Hepatocyte (in vitro differentiated cells): ENCODE data around the gene GABRD. TPM values are rescaled to one million over a fixed set of nuclear protein-coding genes. Genes with fewer than 3 reads are reported as not detected.

Experiments
- DNase-seq: peaks from one replicate; pipeline ENCODE4 v3.0.0-alpha.2; 2016; ENCODE audit warnings: low spot score
- H2AFZ ChIP-seq: fragments of 200-600 bp; sonication (generic); 2 replicates; pipeline ENCODE4 v1.6.0; 2016; ENCODE audit warnings: antibody characterized with exemption, mild to moderate bottlenecking
- H3K27ac ChIP-seq: fragments of 200-600 bp; sonication (generic); 2 replicates; pipeline ENCODE4 v1.5.1; 2016; ENCODE audit warnings: mild to moderate bottlenecking
- H3K27me3 ChIP-seq: fragments of 200-600 bp; sonication (generic); 2 replicates; pipeline ENCODE4 v1.6.1; 2016
- H3K36me3 ChIP-seq: fragments of 200-600 bp; sonication (generic); replicated peaks from 2 replicates; pipeline ENCODE4 v1.5.1; 2016; ENCODE audit warnings: low read depth; ENCODE audit not compliant: insufficient read depth
- H3K4me1 ChIP-seq: fragments of 200-600 bp; sonication (generic); 2 replicates; pipeline ENCODE4 v1.5.1; 2016; ENCODE audit warnings: mild to moderate bottlenecking, moderate library complexity; ENCODE audit not compliant: insufficient read depth
- H3K4me2 ChIP-seq: fragments of 200-600 bp; sonication (generic); 2 replicates; pipeline ENCODE4 v1.6.0; 2016
- H3K4me3 ChIP-seq: fragments of 200-600 bp; sonication (generic); 2 replicates; pipeline ENCODE4 v1.5.1; 2016; ENCODE audit warnings: mild to moderate bottlenecking
- H3K79me2 ChIP-seq: fragments of 200-600 bp; sonication (generic); 2 replicates; pipeline ENCODE4 v1.6.0; 2017; ENCODE audit warnings: mild to moderate bottlenecking
- H3K9me2 ChIP-seq: fragments of 200-600 bp; sonication (generic); replicated peaks from 2 replicates; pipeline ENCODE4 v1.6.0; 2017; ENCODE audit warnings: mild to moderate bottlenecking; ENCODE audit not compliant: insufficient read depth
- H3K9me3 ChIP-seq: fragments of 200-600 bp; sonication (generic); 2 replicates; pipeline ENCODE4 v1.5.1; 2016; ENCODE audit warnings: low read depth, mild to moderate bottlenecking
- H4K20me1 ChIP-seq: fragments of 200-600 bp; sonication (generic); 2 replicates; pipeline ENCODE4 v1.6.0; 2016; ENCODE audit warnings: mild to moderate bottlenecking; ENCODE audit not compliant: insufficient read depth, poor library complexity, severe bottlenecking
- CTCF ChIP-seq: fragments of 200-600 bp; sonication (generic); IDR thresholded peaks from 2 replicates; pipeline ENCODE4 v1.5.1; 2016; ENCODE audit warnings: antibody characterized with exemption, mild to moderate bottlenecking; ENCODE audit not compliant: poor library complexity
- EZH2 ChIP-seq: fragments of 200-600 bp; sonication (generic); IDR thresholded peaks from 2 replicates; pipeline ENCODE4 v1.6.1; 2016; ENCODE audit warnings: antibody characterized with exemption, mild to moderate bottlenecking, borderline replicate concordance
- EZH2phosphoT487 ChIP-seq: fragments of 200-600 bp; sonication (generic); IDR thresholded peaks from one replicate; pipeline ENCODE4 v1.6.1; 2018; ENCODE audit warnings: antibody characterized with exemption, mild to moderate bottlenecking, low read depth, moderate library complexity; ENCODE audit not compliant: unreplicated experiment, severe bottlenecking
- WGBS: methylation state at CpG from one replicate; pipeline ENCODE4 v1.1.6; 2016; ENCODE audit warnings: low lambda C conversion rate; ENCODE audit errors: missing lambda C conversion rate; 5-methylcytosine and 5-hydroxymethylcytosine counted together
- polyA plus RNA-seq: library from polyadenylated mRNA; unstranded; fragments of >200 nt; fragmentation: Nextera tagmentation; extraction: Ambion mirVana; gene quantifications from 2 replicates; pipeline ENCODE4 v1.2.1, GENCODE V29; 2016
- total RNA-seq: library from RNA; depleted of rRNA; stranded (reverse); fragments of >200 nt; gene quantifications from 2 replicates; pipeline ENCODE4 v1.2.3, GENCODE V29; 2014

The GABRD gene
- total and polyA plus RNA-seq, 2 experiments from 2014 or later, result not detected

GRCh38 chr1:2009101-2010053, 9.8 kb upstream of the GABRD start:
- no peak for DNase-seq
- 85% methylated on average over 27 of the region's 27 CpGs for WGBS
- Histone ChIP-seq H3K27me3 (peaks cover 6% of the 10 kb centered on the region), H4K20me1 (no peaks in the 10 kb centered on the region), H3K4me2 (no peak overlapping the region), H3K9me3 (no peaks in the 10 kb centered on the region), H3K4me3 (no peak overlapping the region), H3K79me2 (no peaks in the 10 kb centered on the region), H3K27ac (no peak overlapping the region), H2AFZ (no peak overlapping the region), H3K36me3 (no peaks in the 10 kb centered on the region), H3K4me1 (no peaks in the 10 kb centered on the region), H3K9me2 (no peaks in the 10 kb centered on the region)
- TF ChIP-seq EZH2 (no peak), EZH2phosphoT487 (no peak), CTCF (no peak)

DNA sequence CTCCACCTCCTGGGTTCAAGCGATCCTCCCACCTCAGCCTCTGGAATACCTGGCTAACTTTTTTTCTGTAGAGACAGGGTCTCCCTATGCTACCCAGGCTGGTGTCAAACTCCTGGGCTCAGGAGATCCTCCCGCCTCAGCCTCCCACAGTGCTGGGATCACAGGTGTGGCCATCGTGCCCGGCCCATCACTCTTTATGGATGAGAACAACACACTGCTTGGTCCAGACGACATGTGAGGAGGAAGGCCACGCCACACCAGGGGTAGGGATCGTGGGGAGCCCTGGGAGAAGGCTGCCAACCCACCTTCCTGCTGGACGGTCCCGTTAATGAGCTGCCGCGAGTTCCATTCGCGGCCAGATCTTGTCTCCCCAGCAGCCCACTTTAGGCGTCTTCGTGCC, 5.0 kb upstream of the GABRD start:
- Histone ChIP-seq H3K4me1 (no peaks in the 10 kb centered on the region), H3K79me2 (no peaks in the 10 kb centered on the region), H3K9me3 (no peaks in the 10 kb centered on the region), H3K4me2 (no peak overlapping the region), H4K20me1 (no peaks in the 10 kb centered on the region), H3K27me3 (peaks cover 42% of the 10 kb centered on the region), H2AFZ (no peak overlapping the region), H3K9me2 (no peaks in the 10 kb centered on the region), H3K27ac (no peak overlapping the region), H3K4me3 (no peak overlapping the region), H3K36me3 (no peaks in the 10 kb centered on the region)
- no peak for TF ChIP-seq EZH2
- TF ChIP-seq CTCF, result no peak
- no peak for TF ChIP-seq EZH2phosphoT487
- no peak for DNase-seq
- WGBS, result 91% methylated on average over 15 of the region's 15 CpGs

- no peaks in the 10 kb centered on the region for H3K9me2 ChIP-seq
- peaks cover 3% of the 10 kb centered on the region for H3K4me1 ChIP-seq
- TF ChIP-seq CTCF (no peak), EZH2 (no peak), EZH2phosphoT487 (no peak)
- 81% methylated on average over 34 of the region's 34 CpGs for WGBS
- H3K9me3 ChIP-seq, result no peaks in the 10 kb centered on the region
- H3K27me3 ChIP-seq, result peaks cover 47% of the 10 kb centered on the region
- peaks cover 3% of the 10 kb centered on the region for H4K20me1 ChIP-seq
- H3K36me3 ChIP-seq, result no peaks in the 10 kb centered on the region
- no peak overlapping the region for H2AFZ ChIP-seq
- no peak overlapping the region for H3K27ac ChIP-seq
- no peaks in the 10 kb centered on the region for H3K79me2 ChIP-seq
- H3K4me3 ChIP-seq, result no peak overlapping the region
- no peak overlapping the region for H3K4me2 ChIP-seq
- DNase-seq, result no peak
Measured at GRCh38 chr1:2014741-2015735, 4.1 kb upstream of the GABRD start.
